RWPE2 (cell line): ENCODE data around the gene SLC22A31.
"Not testable (repeated sequence)": the region's sequence is repeated elsewhere in the genome, so short reads cannot be mapped to it uniquely, and the experiment has no call there.

Experiments
- ATAC-seq: fragments of 200-7000 bp; cut with Tn5 transposase; 3 replicates; pipeline ENCODE4 v1.9.1; 2021; ENCODE audit warnings: low read depth
- DNase-seq: peaks from one replicate; pipeline ENCODE4 v3.0.0-alpha.2; 2020; ENCODE audit warnings: low spot score
- H3K27ac ChIP-seq: fragments of 450-650 bp; 2 replicates; pipeline ENCODE4 v1.5.1; 2017; ENCODE audit warnings: mild to moderate bottlenecking; ENCODE audit not compliant: poor library complexity, severe bottlenecking
- H3K27me3 ChIP-seq: fragments of 250-450 bp; sonication (Bioruptor Pico); 2 replicates; pipeline ENCODE4 v1.5.1; 2021; ENCODE audit warnings: mild to moderate bottlenecking, moderate library complexity; ENCODE audit not compliant: insufficient read depth, poor library complexity, severe bottlenecking
- H3K36me3 ChIP-seq: fragments of 250-450 bp; sonication (Bioruptor Pico); 2 replicates; pipeline ENCODE4 v1.5.1; 2020; ENCODE audit warnings: low read depth, mild to moderate bottlenecking, moderate library complexity
- H3K4me1 ChIP-seq: fragments of 250-450 bp; sonication (Bioruptor Pico); 2 replicates; pipeline ENCODE4 v1.5.1; 2021; ENCODE audit warnings: mild to moderate bottlenecking, moderate library complexity; ENCODE audit not compliant: insufficient read depth, poor library complexity, severe bottlenecking
- H3K4me3 ChIP-seq: fragments of 250-450 bp; sonication (Bioruptor Pico); 2 replicates; pipeline ENCODE4 v1.5.1; 2021; ENCODE audit warnings: mild to moderate bottlenecking, moderate library complexity; ENCODE audit not compliant: severe bottlenecking
- H3K9me3 ChIP-seq: fragments of 250-450 bp; sonication (Bioruptor Pico); 2 replicates; pipeline ENCODE4 v1.5.1; 2021; ENCODE audit warnings: mild to moderate bottlenecking, moderate library complexity; ENCODE audit not compliant: severe bottlenecking
- TF ChIP-seq, protein P1 (sequence below): fragments of 450-650 bp; IDR thresholded peaks from one replicate; pipeline ENCODE4 v1.5.1; 2017; ENCODE audit warnings: mild to moderate bottlenecking, moderate library complexity; ENCODE audit not compliant: poor library complexity, severe bottlenecking

Gene SLC22A31

DNA sequence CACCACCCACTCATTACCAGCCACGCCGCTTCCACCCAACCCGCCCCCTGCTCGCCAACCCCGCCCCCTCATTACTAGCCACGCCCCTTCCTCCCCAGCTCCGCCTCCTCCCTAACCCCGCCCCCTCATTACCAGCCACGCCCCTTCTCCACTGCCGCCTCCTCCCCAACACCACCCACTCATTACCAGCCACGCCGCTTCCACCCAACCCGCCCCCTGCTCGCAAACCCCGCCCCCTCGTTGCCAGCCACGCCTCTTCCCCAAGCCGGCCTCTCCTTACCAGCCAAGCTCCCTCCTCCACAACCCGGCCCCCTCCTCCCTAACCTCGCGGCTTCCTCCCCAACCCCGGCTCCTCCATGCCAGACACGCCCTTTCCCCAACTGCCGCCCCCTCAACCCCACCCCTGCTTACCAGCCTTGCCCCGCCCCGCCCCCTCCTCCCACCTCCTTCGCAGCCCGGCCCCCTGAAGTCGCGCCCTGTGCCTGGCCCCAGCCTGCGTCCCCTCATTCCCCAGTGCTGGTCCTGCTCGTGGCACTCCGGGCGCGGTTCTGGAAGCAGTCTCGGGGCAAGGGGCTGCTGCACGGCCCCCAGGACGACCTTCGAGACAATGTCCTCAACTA is 7.3 kb downstream of the SLC22A31 start:
- no peaks in the 10 kb centered on the region for H3K4me1 ChIP-seq
- DNase-seq, result peak; percentile 91
- peak; percentile 59 for ATAC-seq
- no peak overlapping the region for H3K27ac ChIP-seq
- no peaks in the 10 kb centered on the region for H3K36me3 ChIP-seq
- TF ChIP-seq, protein P1, sequence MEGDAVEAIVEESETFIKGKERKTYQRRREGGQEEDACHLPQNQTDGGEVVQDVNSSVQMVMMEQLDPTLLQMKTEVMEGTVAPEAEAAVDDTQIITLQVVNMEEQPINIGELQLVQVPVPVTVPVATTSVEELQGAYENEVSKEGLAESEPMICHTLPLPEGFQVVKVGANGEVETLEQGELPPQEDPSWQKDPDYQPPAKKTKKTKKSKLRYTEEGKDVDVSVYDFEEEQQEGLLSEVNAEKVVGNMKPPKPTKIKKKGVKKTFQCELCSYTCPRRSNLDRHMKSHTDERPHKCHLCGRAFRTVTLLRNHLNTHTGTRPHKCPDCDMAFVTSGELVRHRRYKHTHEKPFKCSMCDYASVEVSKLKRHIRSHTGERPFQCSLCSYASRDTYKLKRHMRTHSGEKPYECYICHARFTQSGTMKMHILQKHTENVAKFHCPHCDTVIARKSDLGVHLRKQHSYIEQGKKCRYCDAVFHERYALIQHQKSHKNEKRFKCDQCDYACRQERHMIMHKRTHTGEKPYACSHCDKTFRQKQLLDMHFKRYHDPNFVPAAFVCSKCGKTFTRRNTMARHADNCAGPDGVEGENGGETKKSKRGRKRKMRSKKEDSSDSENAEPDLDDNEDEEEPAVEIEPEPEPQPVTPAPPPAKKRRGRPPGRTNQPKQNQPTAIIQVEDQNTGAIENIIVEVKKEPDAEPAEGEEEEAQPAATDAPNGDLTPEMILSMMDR, result no peak
- peak overlapping the region; percentile 24 for H3K4me3 ChIP-seq
- H3K27me3 ChIP-seq, result no peaks in the 10 kb centered on the region
- H3K9me3 ChIP-seq, result no peaks in the 10 kb centered on the region

DNA sequence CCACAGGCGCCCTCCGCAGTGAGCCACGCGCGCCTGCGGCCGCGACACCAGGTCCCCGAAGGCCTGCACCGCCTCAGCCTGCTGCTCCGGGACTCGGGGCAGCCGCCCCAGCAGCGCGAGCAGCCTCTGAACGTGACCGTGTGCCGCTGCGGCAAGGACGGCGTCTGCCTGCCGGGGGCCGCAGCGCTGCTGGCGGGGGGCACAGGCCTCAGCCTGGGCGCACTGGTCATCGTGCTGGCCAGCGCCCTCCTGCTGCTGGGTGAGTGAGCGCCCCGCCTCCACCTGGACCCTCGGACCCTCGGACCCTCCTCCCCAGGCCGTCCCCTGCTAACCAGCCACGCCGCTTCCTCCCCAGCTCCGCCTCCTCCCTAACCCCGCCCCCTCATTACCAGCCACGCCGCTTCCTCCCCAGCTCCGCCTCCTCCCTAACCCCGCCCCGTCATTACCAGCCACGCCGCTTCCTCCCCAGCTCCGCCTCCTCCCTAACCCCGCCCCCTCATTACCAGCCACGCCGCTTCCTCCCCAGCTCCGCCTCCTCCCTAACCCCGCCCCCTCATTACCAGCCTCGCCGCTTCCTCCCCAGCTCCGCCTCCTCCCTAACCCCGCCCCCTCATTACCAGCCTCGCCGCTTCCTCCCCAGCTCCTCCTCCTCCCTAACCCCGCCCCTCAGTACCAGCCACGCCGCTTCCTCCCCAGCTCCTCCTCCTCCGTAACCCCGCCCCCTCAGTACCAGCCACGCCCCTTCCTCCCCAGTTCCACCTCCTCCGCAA is 8.0 kb downstream of the SLC22A31 start:
- H3K4me1 ChIP-seq, H3K27me3 ChIP-seq, H3K36me3 ChIP-seq, H3K9me3 ChIP-seq, H3K27ac ChIP-seq: not testable (repeated sequence)
- DNase-seq, result peak; percentile 66
- ATAC-seq, result peak; percentile 28
- H3K4me3 ChIP-seq, result peak overlapping the region; percentile 36

DNA sequence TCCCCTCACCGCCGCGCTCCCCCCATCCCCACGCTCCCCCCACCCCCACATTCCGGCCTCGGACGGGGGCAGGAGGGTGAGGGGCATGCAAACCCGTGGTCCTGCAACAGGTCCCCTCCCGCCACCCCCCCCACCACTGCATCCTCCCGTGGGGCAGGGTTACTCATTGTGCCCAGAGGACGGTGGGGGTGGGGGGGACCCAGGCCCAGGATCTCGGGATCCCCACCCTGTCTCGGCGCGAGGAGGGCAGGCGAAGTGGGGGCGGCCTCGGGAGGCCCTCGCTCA is 8.5 kb downstream of the SLC22A31 start:
- TF ChIP-seq, protein P1, result no peak
- Histone ChIP-seq H3K4me3 (peak overlapping the region; percentile 36), H3K27me3 (no peaks in the 10 kb centered on the region), H3K4me1 (no peaks in the 10 kb centered on the region), H3K36me3 (no peaks in the 10 kb centered on the region), H3K9me3 (no peaks in the 10 kb centered on the region), H3K27ac (no peak overlapping the region)
- no peak for DNase-seq
- no peak for ATAC-seq

DNA sequence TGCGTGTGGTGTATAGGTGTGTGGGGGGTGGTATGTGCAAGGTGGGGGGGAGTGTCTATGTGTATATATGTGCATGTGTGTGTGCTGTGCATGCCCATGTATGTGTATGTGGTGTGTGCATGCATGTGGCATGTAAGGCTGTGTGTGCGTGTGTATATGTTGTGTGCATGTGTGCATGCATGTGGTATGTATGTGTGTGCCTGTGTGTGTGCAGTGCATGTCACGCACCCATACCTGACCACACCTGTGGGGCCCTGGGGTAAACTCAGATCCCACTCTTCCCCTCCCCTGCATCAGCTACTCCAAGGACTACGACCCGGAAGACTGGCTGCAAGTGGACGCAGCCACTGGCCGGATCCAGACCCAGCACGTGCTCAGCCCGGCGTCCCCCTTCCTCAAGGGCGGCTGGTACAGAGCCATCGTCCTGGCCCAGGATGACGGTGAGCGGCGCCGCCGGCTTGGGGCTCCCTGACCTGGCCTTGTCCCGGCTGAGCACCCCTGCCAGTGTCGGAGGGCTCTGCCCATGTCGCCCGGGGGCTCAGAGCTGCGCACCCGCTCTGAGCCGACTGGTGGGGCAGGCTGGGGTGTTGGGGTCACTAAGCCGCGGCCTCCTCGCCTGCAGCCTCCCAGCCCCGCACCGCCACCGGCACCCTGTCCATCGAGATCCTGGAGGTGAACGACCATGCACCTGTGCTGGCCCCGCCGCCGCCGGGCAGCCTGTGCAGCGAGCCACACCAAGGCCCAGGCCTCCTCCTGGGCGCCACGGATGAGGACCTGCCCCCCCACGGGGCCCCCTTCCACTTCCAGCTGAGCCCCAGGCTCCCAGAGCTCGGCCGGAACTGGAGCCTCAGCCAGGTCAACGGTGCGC is 9.1 kb downstream of the SLC22A31 start:
- H3K27me3 ChIP-seq, result no peaks in the 10 kb centered on the region
- DNase-seq, result peak; percentile 62

More for the DNA sequence above, 9.1 kb downstream of the SLC22A31 start:
- H3K27ac ChIP-seq, result no peak overlapping the region
- ATAC-seq, result no peak
- no peaks in the 10 kb centered on the region for H3K4me1 ChIP-seq
- no peak overlapping the region for H3K4me3 ChIP-seq
- H3K9me3 ChIP-seq, result no peaks in the 10 kb centered on the region
- TF ChIP-seq, protein P1, result no peak
- H3K36me3 ChIP-seq, result no peaks in the 10 kb centered on the region
